GM18498 (cell line): Measurements from ENCODE around the gene OPA3.

Experiments
- ATAC-seq: cut with Tn5 transposase; IDR thresholded peaks from one replicate; pipeline ENCODE4 v1.9.1; 2021; ENCODE audit warnings: mild to moderate bottlenecking, moderate library complexity; ENCODE audit not compliant: unreplicated experiment

OPA3 gene

DNA sequence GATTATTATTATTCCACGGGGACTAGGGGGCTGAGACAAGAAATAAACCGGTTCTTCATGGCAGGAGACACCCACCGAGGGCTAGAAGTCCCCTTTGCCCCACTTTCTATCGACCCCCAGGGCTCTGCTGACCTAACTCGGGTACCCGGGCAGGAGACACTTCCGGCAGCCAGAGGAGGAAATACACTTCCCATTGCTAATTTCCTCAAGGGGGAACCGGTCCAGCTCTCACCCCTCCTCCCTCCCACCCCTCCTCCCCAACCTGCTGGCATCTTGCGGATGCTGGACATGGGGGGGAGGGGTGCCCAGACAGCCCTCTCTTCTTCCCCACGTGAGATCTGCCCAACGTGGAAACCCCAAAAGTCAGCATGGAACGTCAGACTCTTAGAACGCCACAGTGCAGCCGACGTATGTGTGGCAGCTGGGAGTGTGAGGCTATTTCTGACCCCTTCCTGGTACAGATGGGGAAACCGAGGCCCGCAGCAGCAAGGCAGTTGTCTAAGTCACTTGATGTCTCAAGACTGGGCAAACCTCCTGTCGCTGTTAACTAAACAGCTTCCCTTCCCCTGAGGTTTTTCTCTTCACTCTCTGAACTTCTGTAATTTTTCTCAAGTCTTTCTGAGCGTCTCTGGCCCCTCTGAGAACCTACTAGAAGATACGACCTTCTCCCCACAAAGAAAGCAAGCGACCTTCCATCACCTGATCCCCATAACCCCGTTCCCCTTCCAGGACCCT is 13.8 kb upstream of the OPA3 start:
- no peak for ATAC-seq

DNA sequence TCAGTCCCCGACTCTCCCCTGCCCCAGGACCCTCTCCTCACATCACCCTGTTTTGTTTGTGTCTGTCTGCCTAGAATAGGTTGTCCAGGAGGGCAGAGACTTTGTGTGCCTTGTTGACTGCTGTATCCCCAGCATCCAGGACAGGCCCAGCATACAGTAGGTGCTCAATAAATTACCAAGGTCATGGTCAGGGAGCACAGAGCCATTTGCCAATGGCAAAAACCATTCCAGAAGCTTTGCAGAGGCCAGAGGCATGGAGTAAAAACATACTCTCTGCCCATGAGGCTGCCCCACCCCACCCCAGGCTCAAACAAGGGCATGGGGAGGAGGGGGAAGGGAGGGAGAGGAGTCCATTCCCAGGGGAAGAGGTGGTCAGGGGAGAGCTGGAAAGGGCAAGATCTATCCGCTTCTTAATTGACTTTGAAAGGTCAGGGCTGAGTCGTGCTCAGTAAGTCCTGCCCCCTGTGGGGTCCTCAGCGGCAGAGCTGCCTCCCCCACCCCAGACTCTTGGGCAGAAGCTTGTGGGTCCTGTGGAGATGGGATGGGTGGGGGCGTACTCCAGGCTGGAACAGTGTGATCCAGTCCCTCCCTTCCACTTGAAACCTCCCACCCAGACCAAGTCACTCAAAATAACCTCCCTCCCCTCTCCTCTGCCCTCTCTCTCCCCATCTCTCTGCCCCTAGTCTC is 13.0 kb upstream of the OPA3 start:
- ATAC-seq: no peak

- no peak for ATAC-seq
These were observed 11.2 kb upstream of the OPA3 start for GRCh38 chr19:45595814-45596213.

GRCh38 chr19:45593520-45593919 is 8.9 kb upstream of the OPA3 start:
- ATAC-seq: no peak

DNA sequence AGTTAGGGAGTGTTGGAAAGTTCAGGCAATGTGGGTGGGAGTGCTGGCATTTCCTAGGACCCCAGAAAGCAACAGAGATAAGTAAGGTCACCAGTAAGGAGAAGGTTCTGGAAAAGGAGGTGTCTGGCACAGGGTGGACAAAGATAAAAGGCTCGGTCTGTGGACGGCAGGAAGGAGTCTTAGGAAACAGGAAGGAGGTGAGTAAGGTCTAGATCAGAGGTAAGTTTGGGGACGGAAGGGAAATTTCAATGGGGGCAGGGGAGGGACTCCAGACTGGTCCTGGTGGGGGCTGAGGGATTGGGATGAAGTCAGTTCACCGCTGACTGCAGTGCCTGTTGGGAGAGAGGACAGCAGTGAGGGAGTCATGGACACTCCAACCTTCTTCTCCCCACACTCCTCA is 7.8 kb upstream of the OPA3 start:
- no peak for ATAC-seq

DNA sequence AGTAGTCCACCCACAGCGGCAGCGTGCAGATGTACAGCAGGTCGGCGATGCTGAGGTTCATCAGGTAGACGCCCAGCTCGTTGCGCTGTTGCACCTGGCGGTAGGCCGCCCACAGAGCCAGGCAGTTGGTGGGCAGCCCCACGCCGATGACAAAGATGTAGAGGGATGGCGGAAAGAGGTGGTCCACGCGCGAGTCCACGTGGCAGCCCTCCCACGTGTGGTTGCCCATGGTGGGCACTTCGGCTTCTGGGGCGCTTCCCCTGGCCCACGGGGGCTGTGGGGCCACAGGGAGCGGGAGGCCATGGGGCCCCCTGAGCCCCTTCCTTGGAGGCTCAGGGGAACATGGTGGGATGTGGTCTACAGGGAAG is 7.0 kb upstream of the OPA3 start:
- no peak for ATAC-seq

GRCh38 chr19:45591004-45591637 is 6.5 kb upstream of the OPA3 start:
- no peak for ATAC-seq

DNA sequence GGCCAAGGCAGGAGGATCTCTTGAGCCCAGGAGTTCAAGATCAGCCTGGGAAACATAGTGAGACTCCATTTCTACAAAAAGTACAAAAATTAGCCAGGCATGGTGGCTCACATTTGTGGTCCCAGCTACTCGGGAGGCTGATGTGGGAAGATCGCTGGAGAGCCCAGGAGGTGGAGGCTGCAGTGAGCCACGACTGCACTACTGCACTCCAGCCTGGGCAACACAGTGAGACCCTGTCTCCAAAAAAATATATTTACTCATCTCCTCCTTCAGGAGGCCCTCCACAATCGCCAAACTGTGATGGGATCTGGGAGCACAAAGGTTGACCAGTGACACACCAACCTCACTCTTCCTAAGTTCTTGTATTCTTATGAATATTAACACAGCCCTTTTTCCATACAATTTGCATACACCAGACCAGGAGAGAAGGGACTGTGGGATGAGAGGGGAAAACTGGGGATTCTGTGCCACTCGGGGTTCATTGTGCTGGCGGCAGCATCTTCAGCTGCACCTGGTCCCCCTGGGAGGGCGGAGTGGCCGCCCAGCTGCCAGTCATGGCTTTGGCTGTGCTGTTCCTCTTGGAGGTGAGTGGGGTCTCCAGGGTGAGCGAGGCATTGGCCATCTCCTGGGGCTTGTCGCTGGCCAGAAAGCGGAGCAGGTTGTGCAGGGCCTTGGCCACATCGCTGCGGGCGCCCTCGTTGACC is 5.8 kb upstream of the OPA3 start:
- ATAC-seq: no peak

- no peak for ATAC-seq
These were observed 5.2 kb upstream of the OPA3 start for GRCh38 chr19:45589768-45590167.

DNA sequence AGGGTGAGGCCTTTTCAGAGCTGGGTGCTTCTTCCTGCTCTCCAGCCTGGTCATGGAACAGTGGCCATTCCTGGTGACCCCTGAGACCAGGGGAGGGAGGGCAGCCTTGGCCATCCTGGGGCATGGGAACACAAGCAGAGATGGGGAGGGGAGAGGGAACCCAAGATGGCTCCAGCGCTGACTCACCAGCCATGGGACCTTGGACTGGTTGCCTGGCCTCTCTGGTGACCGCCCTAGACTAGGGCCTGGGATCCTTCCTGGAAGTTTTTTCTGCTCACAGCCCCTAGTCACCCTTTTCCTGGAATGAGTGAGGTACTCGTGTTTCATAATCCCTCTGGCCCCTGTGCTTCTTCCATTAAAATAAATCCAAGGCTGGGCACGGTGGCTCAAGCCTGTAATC is 3.3 kb upstream of the OPA3 start:
- no peak for ATAC-seq

- ATAC-seq: no peak
These were observed 566 bp upstream of the OPA3 start for GRCh38 chr19:45585158-45585577.

DNA sequence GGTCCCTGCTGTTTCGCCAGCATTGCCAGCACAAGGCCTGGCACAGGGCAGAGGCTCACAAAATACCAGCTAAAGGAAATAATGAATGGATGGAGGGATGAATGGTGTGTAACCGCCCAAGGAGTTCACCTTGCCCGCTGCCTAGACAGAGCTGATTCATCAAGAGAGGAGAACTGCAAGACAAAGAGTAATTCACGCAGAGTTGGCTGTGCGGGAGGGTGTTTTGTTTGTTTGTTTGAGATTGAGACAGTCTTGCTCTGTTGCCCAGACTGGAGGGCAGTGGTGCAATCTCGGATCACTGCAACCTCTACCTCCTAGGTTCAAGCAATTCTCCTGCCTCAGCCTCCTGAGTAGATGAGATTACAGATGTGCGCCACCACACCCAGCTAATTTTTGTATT is 3.0 kb downstream of the OPA3 start:
- no peak for ATAC-seq

DNA sequence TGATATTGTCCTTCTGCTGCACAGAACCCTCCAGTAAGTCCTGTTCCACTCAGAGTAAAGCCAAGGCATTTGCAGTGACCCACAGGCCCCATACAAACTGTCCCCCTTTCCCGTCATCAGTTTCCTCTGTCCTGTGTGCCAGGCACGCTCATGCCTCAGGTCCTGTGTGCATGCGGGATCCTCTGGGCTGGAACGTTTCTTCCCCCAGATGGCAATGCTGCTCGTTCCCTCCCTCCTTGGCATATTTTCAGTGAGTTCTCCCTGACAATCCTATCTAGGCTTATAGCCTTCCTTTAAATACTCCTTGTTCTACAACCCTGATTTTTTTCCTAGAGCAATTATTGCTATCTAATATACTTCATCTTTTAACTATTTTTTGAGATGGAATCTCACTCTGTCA is 5.7 kb downstream of the OPA3 start:
- ATAC-seq: no peak

DNA sequence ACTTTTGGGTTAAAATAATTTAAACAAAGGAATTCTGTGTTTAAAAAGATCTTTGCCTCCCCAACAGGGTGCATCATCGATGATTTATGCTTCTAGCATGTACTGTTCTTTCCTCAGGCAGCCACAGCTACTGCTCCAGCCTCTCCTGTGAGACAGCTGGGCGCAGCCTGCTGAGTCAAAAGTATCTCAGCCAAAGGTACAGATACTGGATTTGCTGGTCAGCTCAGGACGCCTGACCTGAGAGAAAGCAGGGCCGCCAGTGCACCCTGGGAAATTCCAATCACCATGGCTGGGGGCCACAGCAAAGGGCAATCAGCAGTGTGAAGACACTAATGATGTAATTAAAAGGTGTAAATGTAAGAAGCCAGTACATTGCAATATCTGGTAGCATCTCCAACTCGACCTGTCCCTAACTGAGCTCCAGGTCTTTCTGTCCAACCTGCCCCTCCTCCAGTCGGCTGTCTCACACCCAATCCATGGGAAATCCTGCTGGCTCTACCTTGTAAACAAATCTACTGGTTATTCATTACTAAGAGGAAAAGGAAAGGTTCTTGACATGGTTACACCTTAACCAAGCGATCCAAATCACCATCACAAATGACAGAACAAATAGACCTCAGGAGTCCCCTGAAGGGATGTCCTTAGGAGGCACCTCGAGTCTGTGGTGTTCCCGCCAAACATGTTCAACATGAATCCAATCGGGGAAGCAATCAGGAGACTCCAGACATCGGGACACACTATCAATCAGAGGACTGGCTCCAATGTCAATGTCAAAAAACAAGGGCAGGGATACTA is 7.3 kb downstream of the OPA3 start:
- no peak for ATAC-seq

- no peak for ATAC-seq
These were observed 7.9 kb downstream of the OPA3 start for GRCh38 chr19:45576682-45577081.

DNA sequence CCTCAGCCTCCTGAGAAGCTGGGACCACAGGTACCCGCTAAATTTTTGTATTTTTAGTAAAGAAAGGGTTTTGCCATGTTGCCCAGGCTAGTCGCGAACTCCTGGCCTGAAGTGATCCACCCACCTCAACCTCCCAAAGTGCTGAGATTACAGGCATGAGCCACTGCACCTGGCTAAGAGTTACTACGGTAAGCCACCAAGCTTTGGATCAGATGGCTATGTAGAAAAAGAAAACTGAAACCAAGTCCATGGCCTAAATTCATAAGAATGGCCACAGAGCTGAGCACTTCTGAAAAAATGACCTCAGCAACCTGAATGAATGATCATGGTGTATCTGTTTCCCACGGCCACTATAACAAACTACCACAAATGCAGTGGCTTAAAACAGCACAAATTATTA is 9.4 kb downstream of the OPA3 start:
- ATAC-seq: no peak

GRCh38 chr19:45574526-45574925 is 10.1 kb downstream of the OPA3 start:
- no peak for ATAC-seq

GRCh38 chr19:45571457-45572220 is 13.0 kb downstream of the OPA3 start:
- no peak for ATAC-seq

- ATAC-seq: no peak
These were observed 14.8 kb downstream of the OPA3 start for GRCh38 chr19:45569619-45570421.
